SK-N-SH (cell line): ENCODE data around the gene MAD1L1.

ENCODE experiments used
- CHD2 ChIP-seq: fragments of 150-350 bp; IDR thresholded peaks from 2 replicates; pipeline ENCODE4 v1.6.1; 2018; ENCODE audit warnings: low read length; ENCODE audit not compliant: partially characterized antibody
- CTCF ChIP-seq: fragments of 200-600 bp; sonication (generic); IDR thresholded peaks from 2 replicates; pipeline ENCODE4 v1.6.1; 2017; ENCODE audit warnings: antibody characterized with exemption, mild to moderate bottlenecking, moderate library complexity
- JUND ChIP-seq: IDR thresholded peaks from 2 replicates; pipeline ENCODE4 v1.4.0; 2012
- REST ChIP-seq: IDR thresholded peaks from 2 replicates; pipeline ENCODE4 v1.6.1; 2012; ENCODE audit warnings: mild to moderate bottlenecking, low read depth, low read length, moderate library complexity
- SMC3 ChIP-seq: IDR thresholded peaks from 2 replicates; pipeline ENCODE4 v1.6.1; 2012; ENCODE audit warnings: low read depth, low read length, improper control_type of control experiment
- TAF1 ChIP-seq: IDR thresholded peaks from 2 replicates; pipeline ENCODE4 v1.6.1; 2012; ENCODE audit warnings: low read depth, mild to moderate bottlenecking, low read length, moderate library complexity, borderline replicate concordance
- YY1 ChIP-seq: IDR thresholded peaks from 2 replicates; pipeline ENCODE4 v1.4.0; 2012; ENCODE audit warnings: low read depth, mild to moderate bottlenecking

- TF ChIP-seq JUND (no peak), TAF1 (no peak), CHD2 (no peak), YY1 (no peak), SMC3 (no peak), REST (no peak), CTCF (no peak)
These were observed 182.8 kb downstream of the MAD1L1 start for GRCh38 chr7:2049782-2050510.
